ENCODE results near the gene UGT1A6.
"Not testable (repeated sequence)": the region's sequence is repeated elsewhere in the genome, so short reads cannot be mapped to it uniquely, and the experiment has no call there.

UGT1A6 gene

GRCh38 chr2:233688341-233688740 lies 4.3 kb upstream of the UGT1A6 start:
- DNase-seq = no peak

DNA sequence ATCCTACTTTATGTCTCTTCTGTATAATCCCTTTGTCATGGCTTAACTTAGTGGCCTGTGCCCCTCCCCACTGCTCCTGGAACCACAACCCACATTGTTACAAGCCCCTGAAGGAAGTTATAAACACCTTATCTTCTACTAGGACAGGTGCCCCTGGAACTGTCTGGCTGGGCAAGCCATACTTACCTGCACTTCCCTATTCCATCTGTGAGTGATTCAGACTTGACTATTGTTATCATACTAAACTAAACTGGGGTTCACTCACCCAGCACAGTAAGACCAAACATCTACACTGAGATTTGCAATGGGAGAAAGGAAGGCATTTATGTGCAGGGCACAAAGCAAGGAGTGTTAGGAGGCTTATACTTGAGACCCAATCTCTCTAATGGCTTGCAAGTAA lies 3.7 kb upstream of the UGT1A6 start:
- no peak for DNase-seq

- DNase-seq = no peak
Observed at GRCh38 chr2:233689501-233689900, 3.2 kb upstream of the UGT1A6 start.

- no peak for DNase-seq
Observed at GRCh38 chr2:233690444-233690843, 2.2 kb upstream of the UGT1A6 start.

GRCh38 chr2:233691443-233692433 lies 952 bp upstream of the UGT1A6 start:
- DNase-seq = no peak

DNA sequence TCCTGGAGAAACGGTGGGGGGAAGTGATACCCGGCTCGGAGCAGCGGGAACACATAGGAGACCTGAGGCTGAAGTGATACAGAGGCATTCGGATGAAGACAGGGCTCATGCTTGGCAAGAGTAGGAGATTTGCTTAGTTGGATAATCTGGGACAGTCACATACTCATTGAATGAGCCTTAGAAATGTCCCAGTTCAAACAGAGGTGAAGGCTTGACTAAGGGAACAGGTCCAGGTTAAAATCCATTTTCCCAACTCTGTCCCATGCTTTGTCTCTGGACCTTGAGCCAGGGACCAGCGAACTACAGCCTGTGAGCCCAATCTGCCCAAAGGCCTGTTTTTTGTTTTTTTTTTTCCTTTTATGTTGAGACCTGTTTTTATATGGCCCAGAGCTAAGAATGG lies 1.3 kb downstream of the UGT1A6 start:
- no peak for DNase-seq

- no peak for DNase-seq
Observed at GRCh38 chr2:233698740-233699139, 6.0 kb downstream of the UGT1A6 start.

- no peak for DNase-seq
Observed at GRCh38 chr2:233699424-233700027, 6.8 kb downstream of the UGT1A6 start.

DNA sequence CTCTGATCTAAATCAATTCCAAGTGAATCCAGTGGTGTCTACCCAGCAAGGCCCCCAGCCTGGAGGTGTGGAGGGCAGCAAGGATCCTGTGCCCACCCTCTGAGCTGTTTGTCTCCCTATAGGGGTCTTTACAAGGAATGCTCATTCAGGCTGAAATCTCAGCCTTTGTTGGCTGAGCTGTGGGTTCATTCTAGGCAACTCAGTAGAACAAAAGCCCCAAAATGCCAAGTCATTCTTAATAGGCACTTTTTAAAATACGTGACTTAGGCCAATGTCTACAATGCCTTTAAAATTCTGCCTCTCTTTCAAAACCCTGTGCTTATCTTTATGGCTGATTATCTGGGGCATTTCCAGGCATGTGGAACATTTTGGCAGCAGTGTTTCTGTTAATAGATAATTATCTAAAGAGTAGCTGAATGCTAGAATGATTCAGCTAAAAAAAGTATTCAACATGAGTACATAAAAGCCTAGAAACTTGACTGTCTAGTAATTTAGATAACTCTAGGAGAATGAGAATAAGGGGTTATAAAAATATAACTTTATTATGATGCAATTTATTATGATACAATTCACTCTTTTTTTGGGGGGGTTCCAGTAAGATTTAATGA lies 7.4 kb downstream of the UGT1A6 start:
- DNase-seq = no peak

DNA sequence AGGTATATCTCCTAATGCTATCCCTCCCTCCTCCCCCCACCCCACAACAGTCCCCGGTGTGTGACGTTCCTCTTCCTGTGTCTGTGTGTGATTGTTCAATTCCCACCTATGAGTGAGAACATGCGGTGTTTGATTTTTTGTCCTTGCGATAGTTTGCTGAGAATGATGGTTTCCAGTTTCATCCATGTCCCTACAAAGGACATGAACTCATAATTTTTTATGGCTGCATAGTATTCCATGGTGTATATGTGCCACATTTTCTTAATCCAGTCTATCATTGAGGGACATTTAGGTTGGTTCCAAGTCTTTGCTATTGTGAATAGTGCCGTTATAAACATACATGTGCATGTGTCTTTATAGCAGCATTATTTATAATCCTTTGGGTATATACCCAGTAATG lies 8.2 kb downstream of the UGT1A6 start:
- not testable (repeated sequence) for DNase-seq

DNA sequence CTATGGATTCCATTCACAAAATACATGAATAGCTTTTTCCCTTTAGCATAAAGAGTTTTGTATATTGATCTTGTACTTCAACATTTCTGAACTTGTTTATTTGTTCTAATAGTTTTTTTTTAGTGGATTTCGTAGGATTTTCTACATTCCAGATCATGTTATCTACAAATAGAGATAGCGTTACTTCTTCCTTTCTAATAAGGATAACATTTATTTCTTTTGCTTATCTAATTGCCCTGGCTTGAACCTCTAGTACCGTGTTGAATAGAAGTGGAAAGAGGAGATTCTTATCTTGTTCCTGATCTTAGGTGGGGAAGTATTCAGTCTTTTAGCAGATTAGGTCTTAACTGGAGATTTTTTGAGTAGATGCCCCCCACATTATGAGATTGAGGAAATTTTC lies 9.5 kb downstream of the UGT1A6 start:
- no peak for DNase-seq

GRCh38 chr2:233705911-233706506 lies 13.3 kb downstream of the UGT1A6 start:
- no peak for DNase-seq

DNA sequence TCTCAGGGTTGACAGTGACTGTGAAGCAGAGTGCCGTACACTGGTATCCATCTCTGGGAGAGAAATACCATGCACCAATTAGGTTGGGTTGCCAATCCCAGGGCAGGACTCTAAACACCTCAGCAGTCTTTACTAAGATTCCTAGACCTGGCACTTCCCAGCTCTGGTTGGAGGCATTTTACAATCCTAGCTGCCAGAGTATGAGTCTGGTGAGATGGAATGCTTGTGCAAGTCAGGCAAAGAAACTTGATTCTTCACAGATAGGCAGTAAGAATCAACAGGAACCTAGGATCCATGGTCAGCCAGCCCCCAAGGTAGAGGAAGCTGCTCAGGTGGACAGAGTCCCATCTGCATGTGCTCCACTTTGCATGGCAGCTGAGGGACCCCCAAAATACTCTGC lies 14.0 kb downstream of the UGT1A6 start:
- no peak for DNase-seq

DNA sequence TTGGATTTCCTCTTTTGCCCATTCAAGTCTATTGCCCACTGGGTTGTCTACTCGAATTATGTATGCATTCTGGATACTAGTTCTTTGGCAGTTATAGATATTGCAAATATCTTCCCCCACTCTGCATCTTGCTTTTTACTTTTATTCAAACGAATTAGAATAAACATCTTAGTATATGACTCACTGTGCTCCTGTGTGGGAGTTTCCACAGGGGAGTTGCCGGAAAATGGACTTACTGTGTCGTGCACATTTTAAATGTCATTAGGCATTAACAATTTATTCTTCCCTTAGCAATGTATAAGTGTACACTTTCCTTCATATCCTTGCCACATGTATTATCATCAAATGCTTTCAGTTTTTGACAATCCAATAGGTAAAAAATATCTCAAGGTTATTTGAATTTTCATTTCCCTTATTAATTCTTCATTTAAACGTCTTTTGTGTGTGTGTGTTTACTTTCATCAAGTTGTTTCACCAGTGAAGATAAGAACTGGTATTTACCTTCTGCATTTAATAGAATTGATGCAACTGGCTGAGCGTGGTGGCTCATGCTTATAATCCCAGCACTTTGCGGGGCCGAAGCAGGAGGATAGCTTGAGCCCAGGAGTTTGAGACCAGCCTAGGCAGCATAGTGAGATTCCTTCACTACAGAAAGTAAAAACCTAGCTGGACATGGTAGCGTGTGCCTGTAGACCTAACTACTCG lies 15.4 kb downstream of the UGT1A6 start:
- DNase-seq = no peak

DNA sequence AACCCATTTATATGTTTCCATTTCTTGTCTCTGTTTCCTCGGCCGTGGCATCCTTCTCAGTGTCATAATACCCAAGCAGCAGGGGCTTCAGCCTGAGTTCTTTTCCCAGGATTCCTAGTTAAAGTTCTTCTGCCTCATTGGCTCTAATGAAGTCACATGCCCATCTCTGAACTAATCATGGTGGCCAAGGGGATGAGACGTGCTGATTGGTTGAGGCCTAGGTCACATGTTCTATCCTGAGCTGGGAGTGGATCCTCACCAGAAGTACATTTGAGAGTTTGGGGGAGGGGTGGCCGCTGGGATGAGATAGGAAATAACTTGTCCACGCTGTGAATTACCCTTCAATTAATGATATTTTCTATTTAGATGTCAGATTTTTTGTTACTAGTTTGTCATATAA lies 16.3 kb downstream of the UGT1A6 start:
- DNase-seq = no peak

DNA sequence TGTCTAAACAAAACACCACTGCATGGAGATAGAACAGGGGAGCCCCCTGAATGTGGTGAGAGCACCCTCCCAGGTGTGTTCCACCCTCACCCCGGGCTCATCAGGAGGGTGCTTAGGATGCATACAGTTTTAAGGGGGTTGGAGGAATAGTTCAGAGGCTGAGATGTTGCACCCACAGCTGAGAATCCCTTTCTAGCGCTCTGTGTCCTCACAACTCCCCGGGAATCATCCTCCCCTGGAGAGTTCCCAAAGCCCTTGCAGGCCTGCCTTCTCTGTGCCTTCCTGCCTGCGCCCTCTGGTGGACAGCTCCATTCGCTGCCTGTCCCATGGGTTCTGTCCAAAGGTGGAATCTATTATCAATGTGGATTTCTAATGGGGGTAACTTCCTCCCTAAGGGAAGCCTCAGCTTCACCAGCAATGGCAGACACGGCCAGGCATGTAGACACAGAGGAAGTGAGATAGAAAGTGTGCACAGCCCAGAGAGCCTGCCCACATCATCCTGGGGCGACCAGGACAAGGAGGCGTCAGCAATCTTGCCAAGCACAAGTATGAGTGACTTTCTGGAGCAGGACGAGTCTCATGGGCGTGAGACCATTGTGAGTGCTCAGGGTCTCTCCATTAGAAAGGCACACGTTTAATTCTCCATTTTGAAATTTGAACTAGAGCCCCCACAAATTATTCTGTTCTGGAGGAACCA lies 18.8 kb downstream of the UGT1A6 start:
- DNase-seq = peak; percentile 24 to 56 (median 28)

DNA sequence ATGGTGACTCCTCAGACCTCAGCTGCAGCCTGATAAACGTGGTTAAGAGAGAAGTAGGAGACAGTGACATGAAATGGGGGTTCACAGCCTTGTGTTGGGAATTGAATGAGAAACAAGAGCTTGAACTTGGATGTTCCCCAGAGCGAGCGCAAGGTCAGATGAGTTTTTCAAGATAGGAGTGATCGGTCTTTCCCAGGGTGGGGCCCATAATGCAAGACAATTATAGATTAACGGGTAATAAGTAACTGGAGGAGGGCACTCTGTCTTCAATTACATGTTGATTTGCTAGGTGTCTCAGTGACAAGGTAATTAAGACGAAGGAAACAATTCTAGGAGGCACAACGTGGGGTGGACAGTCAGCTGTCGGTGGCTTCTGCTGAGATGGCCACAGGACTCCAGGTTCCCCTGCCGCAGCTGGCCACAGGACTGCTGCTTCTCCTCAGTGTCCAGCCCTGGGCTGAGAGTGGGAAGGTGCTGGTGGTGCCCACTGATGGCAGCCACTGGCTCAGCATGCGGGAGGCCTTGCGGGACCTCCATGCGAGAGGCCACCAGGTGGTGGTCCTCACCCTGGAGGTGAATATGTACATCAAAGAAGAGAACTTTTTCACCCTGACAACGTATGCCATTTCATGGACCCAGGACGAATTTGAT lies 20.0 kb downstream of the UGT1A6 start, which contains the start of gene UGT1A5:
Gene UGT1A5, plus strand, starts transcription at position 297 of the 651 bp plus-strand sequence. Its CDS starts 85 bp downstream, at position 382.
- DNase-seq = no peak

- DNase-seq = no peak
Observed at GRCh38 chr2:233713262-233713615, 20.5 kb downstream of the UGT1A6 start.

DNA sequence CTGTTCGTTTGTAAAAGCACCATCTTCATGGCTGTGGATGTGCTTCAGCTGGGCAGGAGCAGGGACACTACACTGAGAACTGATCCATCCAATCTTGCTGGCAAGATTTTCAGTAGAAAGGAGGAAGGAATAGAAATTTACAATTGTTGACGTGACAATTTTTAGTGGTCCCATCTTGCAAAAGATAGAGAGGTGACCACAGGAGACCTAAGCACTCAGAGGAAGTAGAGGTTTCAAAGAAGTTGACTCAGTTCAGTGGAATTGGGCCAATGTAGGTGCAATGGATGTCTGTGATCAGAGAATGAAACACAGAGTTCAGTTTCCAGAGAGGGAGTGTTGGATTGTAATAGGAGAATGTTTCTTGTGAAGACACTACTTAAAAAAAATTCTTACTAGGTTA lies 21.4 kb downstream of the UGT1A6 start:
- DNase-seq = no peak

DNA sequence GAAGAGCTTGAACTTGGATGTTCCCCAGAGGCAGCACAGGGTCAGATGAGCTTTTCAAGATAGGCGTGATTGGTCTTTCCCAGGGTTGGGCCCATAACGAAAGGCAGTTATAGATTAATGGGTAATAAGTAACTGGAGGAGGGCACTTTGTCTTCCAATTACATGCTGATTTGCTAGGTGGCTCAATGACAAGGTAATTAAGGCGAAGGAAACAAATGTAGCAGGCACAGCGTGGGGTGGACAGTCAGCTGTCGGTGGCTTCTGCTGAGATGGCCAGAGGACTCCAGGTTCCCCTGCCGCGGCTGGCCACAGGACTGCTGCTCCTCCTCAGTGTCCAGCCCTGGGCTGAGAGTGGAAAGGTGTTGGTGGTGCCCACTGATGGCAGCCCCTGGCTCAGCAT lies 25.9 kb downstream of the UGT1A6 start, which contains the start of gene UGT1A4:
Gene UGT1A4, plus strand, starts transcription at position 185 of the 400 bp plus-strand sequence. Its CDS starts 85 bp downstream, at position 270.
- no peak for DNase-seq

DNA sequence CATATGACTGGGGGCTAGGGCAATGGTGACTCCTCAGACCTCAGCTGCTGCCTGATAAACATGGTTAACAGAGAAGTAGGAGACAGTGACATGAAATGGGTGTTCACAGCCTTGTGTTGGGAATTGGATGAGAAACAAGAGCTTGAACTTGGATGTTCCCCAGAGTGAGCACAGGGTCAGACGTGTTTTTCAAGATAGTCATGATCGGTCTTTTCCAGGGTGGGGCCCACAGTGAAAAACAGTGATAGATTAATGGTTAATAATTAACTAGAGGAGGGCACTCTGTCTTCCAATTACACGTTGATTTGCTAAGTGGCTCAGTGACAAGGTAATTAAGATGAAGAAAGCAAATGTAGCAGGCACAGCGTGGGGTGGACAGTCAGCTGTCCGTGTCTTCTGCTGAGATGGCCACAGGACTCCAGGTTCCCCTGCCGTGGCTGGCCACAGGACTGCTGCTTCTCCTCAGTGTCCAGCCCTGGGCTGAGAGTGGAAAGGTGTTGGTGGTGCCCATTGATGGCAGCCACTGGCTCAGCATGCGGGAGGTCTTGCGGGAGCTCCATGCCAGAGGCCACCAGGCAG lies 36.1 kb downstream of the UGT1A6 start, which contains the start of gene UGT1A3:
Gene UGT1A3, plus strand, starts transcription at position 320 of the 579 bp plus-strand sequence. Its CDS starts 85 bp downstream, at position 405.
- no peak for DNase-seq
